Cardiac septum (tissue), 1 donor: ENCODE measurements around the gene EMD. TPM values are rescaled to one million over a fixed set of nuclear protein-coding genes. Genes with fewer than 3 reads are reported as not detected.

Experiments
- total RNA-seq: library from RNA; stranded (reverse); fragmentation: NEBNext Ultra II Directional; extraction: Animal tissue kit (Norgen Biotek cat#: 25700); gene quantifications from one replicate; pipeline ENCODE4 v1.2.1, GENCODE V29; 2021
- donor health status: DM: no; HTN: no; CAD: no.

EMD gene
- total RNA-seq, 1 donor from 2014 or later, result 66.2 TPM

Other genes with a start within 250 kb of the EMD start
- gene OPN1LW, start 235.1 kb upstream of the EMD start, total RNA-seq, result not detected
- gene OPN1MW, start 196.7 kb upstream of the EMD start, total RNA-seq, result not detected
- not detected for gene OPN1MW2, start 159.5 kb upstream of the EMD start, total RNA-seq
- gene OPN1MW3, start 121.7 kb upstream of the EMD start, total RNA-seq, result not detected
- not detected for gene TEX28, start 84.2 kb upstream of the EMD start, total RNA-seq
- gene TKTL1, start 83.5 kb upstream of the EMD start, total RNA-seq, result 3.2 TPM
- 347 TPM for gene FLNA, start 4.7 kb upstream of the EMD start, total RNA-seq
- gene RPL10, start 19.1 kb downstream of the EMD start, total RNA-seq, result 1,520 TPM
- 32.9 TPM for gene DNASE1L1, start 30.0 kb downstream of the EMD start, total RNA-seq
- 41.6 TPM for gene TAFAZZIN, start 32.2 kb downstream of the EMD start, total RNA-seq
- gene ATP6AP1, start 49.4 kb downstream of the EMD start, total RNA-seq, result 86.1 TPM
- gene GDI1, start 57.9 kb downstream of the EMD start, total RNA-seq, result 114 TPM
- gene FAM50A, start 64.8 kb downstream of the EMD start, total RNA-seq, result 43.7 TPM
- gene PLXNA3, start 79.0 kb downstream of the EMD start, total RNA-seq, result 46.9 TPM
- 13.9 TPM for gene LAGE3, start 100.0 kb downstream of the EMD start, total RNA-seq
- 48.4 TPM for gene UBL4A, start 107.3 kb downstream of the EMD start, total RNA-seq
- 13.8 TPM for gene SLC10A3, start 111.3 kb downstream of the EMD start, total RNA-seq
- gene FAM3A, start 136.9 kb downstream of the EMD start, total RNA-seq, result 53.1 TPM
- gene G6PD, start 167.6 kb downstream of the EMD start, total RNA-seq, result 14.6 TPM
- gene IKBKG, start 168.3 kb downstream of the EMD start, total RNA-seq, result 18.9 TPM
- gene CTAG1A, start 205.8 kb downstream of the EMD start, total RNA-seq, result not detected
- not detected for gene CTAG1B, start 240.0 kb downstream of the EMD start, total RNA-seq